Right hindlimb (tissue), 1 donor: ENCODE data around the gene MISP.
"Not testable (repeated sequence)": the region's sequence is repeated elsewhere in the genome, so short reads cannot be mapped to it uniquely, and the experiment has no call there.

Source experiments
- DNase-seq: peaks from one replicate; pipeline ENCODE4 v3.0.0-alpha.2; 2018

The MISP gene

DNA sequence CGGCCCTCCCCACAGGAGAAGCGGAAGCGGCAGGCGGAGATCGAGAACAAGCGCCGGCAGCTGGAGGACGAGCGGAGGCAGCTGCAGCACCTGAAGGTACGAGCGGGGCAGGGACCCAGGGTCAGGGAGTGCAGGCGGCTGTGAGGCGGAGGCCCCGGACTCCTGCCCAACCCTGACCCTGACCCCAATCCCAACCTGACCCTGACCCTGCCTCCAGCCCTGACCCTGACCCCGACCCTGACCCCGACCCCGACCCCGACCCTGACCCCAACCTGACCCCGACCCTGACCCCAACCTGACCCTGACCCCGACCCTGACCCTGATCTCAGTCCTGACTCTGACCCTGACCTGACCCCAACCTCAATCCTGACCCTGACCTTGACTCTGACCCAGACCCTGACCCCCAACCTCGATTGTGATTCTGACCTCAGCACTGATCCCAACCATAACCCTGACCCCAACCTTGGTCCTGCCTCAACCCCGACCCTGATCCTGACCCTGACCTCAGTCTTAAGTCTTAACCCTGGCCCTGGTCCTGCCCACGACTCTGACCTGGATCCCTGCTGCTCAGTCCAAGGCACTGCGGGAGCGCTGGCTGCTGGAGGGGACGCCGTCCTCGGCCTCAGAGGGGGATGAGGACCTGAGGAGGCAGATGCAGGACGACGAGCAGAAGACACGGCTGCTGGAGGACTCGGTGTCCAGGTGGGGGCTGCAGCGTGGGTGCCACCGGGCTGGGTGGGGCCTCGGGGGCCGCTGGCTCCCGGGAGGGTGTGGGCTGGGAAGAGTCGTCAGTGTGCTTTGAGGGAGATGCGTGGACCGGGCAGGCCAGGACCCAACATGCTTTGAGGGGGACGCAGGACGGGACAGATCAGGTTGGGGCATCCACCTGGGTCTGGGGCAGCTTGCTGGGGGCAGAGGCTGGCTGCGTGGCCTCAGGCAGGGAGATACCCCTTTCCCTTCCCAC, 23.6 kb upstream of the MISP start:
- no peak for DNase-seq

- DNase-seq = peak; percentile 73
Observed at GRCh38 chr19:728011-728410, 22.9 kb upstream of the MISP start.

DNA sequence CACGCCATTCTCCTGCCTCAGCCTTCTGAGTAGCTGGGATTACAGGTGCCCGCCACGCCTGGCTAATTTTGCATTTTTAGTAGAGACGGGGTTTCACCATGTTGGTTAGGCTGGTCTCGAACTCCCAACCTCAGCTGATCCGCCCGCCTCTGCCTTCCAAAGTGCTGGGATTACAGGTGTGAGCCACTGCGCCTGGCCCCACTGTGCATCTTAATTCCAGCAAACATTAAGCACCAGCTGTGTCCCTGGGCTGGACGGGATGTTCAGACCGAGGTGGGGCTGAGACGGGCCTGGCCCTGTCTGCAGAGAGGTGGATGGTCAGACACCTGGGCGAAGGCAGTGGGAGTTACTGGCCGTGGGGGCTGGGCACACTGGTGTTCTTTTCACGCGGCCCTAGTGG, 21.3 kb upstream of the MISP start:
- DNase-seq = not testable (repeated sequence)

DNA sequence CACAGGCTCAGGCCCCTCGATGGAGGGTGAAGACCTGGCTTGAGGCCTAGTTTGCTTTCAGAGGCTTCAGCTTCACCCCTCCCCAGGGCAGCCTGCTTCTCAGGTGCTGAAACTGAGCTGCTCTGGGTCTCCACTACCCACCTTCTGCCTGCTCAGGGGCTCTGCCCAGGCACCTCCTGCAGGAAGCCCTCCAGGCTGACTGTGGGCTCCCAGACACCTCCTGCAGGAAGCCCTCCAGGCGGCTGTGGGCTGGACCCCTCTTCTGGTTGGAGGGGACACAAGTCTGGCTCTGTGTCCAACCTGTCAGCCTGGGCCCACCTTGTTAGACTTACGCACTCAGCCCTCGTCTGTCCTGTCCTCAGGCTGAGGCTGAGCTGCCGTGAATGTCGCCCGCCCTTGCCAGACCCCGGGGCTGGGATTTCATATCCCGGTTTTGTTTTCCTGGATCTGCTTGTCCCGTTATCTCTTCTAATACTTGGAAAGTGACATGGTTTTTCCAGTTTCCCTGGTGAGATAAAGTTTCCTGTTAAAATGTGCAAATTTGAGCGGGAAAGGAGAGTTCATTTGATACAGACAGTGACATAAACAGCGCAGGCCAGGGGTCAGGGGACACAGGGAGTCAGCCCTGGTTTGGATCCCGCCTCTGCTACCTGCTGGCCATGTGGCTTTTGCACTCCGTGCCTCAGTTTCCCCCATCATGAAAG, 20.8 kb upstream of the MISP start:
- no peak for DNase-seq

- no peak for DNase-seq
Observed at GRCh38 chr19:731000-731399, 19.9 kb upstream of the MISP start.

DNA sequence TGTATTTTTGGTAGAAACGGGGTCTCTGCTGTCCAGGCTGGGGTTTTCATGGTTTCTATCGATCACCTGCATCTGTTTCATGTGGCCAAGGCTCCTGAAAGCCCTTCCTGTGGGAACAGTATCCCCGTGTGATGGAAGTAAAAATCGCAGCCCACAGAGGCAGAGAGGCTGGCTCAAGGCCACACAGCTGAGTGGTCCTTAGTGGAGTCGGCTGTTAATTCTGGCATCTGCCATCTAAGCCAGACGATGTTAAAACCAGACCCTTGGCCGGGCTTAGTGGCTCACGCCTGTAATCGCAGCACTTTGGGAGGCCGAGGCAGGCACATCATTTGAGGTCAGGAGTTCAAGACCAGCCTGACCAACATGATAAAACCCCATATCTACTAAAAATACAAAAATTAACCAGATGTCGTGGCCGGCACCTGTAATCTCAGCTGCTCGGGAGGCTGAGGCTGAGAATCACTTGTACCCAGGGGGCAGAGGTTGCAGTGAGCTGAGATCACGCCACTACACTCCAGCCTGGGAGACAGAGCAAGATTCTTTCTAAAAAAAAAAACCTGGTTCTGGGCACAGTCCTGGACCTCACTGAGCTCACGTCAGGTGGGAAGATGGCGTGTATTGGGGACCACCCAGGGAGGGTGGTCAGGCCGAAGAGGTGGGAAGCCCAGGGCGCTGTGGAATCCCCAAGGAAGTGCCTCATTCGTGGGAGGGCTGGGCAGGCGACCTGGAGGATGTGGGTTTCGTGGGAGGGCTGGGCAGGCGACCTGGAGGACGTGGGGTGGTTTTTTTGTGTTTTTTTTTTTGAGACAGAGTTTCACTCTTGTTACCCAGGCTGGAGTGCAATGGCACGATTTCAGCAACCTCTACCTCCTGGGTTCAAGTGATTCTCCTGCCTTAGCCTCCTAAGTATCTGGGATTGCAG, 18.5 kb upstream of the MISP start:
- DNase-seq = no peak

DNA sequence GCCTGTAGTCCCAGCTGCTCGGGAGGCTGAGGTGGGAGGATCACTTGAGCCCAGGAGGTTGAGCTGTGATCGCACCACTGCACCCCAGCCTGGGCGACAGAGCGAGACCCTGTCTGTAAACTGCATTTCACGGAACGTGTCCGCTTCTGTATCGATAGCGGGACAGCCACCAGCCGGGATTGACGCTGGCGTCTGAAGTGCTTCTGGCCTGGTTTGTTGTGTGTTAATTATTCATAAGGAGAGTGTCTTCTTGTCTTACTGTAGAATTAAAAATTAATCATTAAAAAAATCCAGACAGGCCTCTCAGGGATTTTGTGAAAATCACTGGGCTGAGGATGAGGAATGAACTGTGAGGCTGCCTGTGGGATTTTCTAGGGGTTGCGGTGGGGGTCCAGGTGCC, 16.2 kb upstream of the MISP start:
- no peak for DNase-seq

- no peak for DNase-seq
Observed at GRCh38 chr19:736125-736524, 14.8 kb upstream of the MISP start.

DNA sequence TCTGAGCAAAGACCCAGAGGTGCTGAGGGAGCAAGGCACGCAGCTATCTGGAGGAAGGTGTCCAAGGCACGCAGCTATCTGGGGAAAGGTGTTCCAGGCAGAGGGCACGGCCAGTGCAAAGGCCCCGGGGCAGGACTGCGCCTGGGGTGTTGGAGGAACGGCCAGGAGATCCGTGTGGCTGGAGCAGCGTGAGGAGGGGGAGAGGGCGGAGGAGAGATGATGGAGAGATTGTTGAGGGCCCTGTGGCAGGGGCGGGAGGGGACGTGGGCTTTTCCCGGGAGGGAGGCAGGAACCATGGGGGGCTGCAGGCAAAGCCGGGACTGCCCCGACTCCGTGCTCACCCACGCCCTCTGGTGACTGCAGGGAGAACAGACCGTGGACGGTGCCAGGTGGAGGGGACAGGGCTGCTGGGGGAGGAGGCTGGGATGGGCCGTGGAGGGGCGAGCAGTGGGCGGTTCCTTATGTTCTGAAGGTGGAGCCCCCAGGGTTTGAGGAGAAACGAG, 13.3 kb upstream of the MISP start:
- DNase-seq = no peak

GRCh38 chr19:738509-739128, 12.3 kb upstream of the MISP start:
- no peak for DNase-seq

DNA sequence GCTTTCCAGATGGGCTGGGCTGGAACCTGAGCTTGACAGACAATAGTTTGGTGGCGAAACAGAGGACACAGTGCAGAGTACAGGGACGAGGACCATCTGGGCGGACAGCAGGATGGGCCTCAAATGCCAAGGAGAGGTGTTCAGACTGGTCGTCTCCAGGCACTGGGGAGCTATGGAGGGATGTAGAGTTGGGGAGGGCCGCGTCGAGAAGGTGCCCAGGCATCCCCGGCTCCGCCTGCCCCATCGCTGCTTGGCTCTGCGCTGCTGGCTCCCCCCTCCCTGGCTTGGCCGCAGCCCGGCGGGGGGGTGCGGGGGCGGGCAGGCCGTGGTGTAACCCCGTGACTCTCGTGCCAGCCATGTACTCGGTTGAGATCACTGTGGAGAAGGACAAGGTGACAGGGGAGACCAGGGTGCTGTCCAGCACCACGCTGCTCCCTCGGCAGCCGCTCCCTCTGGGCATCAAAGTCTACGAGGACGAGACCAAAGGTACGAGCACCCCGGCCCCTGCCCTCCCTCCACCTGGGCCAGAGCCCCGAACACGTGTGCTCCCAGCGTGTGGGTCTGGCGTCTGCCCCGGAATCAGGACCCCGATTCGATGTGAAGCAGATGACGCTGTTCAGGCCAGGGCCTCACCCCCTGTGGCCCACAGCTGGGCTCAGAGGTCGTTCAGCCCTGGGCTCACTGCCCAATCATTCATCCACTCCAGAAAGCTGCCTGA, 10.8 kb upstream of the MISP start:
- DNase-seq = no peak

DNA sequence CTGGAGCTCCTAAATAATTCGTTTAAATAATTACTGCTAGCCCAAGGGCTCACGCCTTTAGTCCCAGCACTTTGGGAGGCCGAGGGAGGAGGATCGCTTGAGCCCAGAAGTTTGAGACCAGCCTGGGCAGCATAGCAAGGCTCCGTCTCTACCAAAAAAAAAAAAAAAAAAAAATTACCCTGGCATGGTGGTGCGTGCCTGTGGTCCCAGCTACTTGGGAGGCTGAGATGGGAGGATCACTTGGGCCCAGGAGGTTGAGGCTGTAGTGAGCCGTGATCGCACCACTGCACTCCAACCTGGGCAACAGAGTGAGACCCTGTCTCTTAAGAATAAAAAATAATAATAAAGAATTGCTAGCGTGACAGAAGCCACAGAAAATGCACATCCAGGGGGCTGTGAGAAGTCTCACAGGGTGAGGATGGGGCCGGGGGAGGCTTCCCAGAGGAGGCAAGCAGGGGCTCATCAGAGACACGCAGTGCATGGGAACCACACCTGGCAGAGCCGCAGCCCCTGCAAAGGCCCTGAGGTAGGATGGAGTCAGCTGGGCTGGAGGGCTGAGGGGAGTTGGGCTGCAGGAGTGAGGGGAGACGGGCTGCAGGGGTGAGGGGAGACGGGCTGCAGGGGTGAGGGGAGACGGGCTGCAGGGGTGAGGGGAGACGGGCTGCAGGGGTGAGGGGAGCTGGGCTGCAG, 10.0 kb upstream of the MISP start:
- not testable (repeated sequence) for DNase-seq

DNA sequence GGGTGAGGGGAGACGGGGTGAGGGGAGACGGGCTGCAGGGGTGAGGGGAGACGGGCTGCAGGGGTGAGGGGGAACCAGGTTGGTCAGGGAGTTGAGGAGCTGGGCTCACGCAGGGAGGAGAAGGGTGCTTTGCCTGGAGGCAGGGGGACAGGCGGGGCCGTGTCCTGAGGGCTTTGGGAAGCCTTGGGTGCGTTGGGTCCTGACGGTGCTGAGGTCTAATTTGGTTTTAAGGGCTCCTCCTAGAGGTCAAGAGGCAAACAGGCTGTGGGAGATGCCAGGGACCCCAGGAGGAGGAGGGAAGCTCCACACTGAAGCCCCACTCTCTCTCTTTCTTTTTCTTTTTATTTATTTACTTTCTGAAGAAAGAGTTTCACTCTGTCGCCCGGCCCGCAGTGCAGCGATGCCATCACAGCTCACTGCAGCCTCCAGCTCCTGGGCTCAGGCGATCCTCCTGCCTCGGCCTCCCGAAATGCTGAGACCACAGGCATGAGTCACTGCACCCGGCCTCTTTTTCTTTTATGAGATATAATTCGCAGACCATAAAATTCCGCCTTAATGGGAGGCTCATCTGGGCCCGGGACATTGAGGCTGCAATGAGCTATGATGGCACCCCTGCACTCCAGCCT, 9.3 kb upstream of the MISP start:
- DNase-seq = no peak

GRCh38 chr19:742540-743075, 8.3 kb upstream of the MISP start:
- DNase-seq = no peak

- peak; percentile 87 for DNase-seq
Observed at GRCh38 chr19:743168-743687, 7.7 kb upstream of the MISP start.

GRCh38 chr19:745138-745537, 5.8 kb upstream of the MISP start:
- not testable (repeated sequence) for DNase-seq

GRCh38 chr19:746208-746819, 4.6 kb upstream of the MISP start:
- DNase-seq = no peak

DNA sequence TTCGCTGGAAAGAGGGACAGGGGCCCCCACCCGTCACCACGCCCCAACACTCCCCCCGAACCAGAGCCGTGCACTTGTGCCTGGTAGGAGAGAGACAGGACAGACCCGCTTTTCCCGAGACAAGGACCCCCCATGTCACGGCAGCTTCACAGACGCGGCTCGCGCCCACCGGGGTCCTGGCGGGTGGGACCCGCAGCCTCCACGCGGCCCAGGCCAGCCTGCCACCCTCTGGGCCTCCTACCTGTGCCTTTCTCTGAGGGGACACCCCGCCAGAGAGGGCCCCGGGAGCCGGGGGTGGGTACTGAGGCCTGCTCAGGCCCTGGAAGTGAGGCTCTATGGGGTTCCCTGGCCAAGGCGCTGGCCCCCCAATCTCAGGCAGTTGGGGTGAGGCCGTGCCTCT, 4.0 kb upstream of the MISP start:
- no peak for DNase-seq
